HG03469 (cell line): ENCODE data around the gene ZC3H12A.
"Not testable (repeated sequence)": the region's sequence is repeated elsewhere in the genome, so short reads cannot be mapped to it uniquely, and the experiment has no call there.

Source experiments
- ATAC-seq: cut with Tn5 transposase; IDR thresholded peaks from one replicate; pipeline ENCODE4 v1.9.1; 2021; ENCODE audit warnings: mild to moderate bottlenecking, moderate library complexity, moderate number of reproducible peaks; ENCODE audit not compliant: unreplicated experiment

Gene ZC3H12A

DNA sequence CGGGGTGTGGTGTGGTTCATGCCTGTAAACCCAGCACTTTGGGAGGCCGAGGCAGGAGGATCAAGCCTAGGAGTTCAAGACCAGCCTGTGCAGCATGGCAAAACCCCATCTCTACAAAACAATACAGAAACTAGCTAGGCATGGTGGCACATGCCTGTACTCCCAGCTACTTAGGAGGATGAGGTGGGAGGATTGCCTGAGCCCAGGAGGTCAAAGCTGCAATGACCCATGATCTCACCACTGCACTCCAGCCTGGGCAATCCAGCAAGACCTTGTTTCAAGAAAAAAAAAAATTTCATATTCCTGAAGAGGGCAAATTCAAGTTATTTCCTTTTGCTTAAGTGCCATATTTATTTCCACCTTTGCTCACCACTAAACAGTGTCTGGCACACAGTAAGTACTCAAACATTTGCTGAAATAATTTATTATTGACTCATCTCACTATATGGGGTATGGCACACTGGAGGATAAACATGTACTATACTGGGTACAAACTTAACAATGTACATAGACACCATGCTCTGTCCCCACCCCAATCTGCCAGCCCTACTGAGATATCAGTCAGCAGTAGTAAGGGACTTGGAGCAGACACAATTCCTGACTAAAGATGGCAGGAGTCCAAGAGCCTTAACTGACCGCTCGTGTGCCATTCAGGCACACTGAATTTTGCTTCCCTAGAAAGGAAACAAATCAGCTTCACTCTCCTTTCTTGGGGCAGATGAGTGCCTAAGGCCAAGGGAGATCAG, 24.7 kb downstream of the ZC3H12A start:
- ATAC-seq, result no peak

DNA sequence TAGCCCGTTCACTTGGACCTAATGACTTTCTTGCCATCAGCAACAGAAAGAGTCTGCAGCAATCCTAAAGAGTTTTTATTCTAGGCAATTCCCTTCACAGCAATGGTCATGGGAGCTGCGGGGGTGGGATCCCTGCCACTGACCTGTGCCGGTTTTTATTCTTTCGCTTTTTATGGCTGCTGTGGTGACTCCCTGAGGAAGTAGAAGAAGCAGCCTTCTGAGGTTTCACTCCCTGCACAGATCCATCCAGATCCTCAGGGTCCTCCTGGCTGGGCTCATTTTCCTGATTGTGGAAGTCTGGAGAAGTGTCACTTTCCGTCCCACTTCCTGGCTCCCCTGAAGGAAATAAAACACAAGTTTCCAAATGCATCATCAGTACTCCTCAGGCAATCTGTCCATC, 27.3 kb downstream of the ZC3H12A start:
- ATAC-seq, result no peak

DNA sequence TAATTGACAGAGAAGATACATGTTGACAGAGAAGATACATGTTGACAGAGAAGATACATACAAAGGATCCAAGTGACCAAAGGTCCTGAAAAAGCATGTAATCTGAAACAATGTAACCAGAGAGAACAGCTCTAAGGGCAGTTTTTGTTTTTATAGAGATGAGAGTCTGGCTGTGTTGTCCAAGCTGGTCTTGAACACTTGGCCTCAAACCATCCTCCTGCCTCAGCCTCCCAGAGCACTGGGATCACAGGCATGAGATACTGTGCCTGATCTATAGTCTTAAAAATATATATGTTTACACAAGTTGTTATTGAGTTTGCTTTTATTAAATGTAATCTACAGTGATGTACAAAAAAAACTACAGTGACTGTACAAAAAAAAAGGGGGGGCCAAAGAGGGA, 27.7 kb downstream of the ZC3H12A start:
- no peak for ATAC-seq

DNA sequence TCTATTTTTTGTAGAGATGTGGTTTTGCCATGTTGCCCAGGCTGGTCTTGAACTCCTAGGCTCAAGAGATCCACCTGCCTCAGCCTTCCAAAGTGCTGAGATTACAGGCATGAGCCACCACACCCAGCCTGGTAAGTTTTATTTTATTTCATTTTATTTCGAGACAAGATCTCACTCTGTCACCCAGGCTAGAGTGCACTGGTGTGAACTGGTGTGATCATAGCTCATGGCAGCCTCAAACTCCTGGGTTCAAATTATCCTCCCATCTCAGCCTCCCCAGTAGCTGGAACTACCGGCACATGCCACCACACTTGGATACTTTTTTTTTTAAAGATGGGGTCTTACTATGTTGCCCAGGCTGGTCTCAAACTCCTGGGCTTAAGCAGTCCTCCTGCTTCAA, 28.4 kb downstream of the ZC3H12A start:
- not testable (repeated sequence) for ATAC-seq

DNA sequence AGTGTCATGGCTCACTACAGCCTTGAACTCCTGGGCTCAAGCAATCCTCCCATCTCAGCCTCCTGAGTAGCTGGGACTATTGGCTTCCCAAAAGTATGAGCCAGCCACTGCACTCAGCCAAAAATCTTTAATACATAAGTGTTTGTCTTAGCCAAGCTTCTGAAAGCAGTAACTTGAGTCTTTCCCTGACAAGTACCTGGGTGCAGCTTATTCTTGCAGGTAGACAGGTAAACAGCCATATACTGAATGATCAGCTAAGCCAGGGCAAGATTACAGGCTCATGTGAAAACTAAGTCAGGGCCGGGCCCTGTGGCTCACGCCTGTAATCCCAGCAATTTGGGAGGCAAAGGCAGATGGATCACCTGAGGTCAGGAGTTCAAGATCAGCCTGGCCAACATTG, 32.4 kb downstream of the ZC3H12A start:
- ATAC-seq, result no peak

DNA sequence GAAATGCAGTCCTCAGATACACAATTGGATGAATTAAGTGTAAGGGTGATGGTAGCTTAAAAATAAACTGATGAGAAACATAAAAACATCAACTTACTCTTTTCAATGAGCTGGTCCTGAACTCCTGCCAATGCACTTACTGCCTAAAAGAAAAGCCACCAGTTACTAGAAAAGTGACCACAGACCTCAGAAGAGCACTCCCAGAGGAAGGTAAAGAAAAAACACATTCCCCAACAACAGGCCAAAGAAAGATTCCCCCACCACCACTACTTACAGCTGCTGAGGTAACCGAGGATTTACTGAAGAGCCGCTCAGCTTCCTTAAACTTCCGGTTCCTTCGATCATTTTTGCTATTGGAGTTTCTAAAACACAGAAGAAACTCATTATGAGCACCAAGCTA, 34.8 kb downstream of the ZC3H12A start:
- ATAC-seq, result no peak

DNA sequence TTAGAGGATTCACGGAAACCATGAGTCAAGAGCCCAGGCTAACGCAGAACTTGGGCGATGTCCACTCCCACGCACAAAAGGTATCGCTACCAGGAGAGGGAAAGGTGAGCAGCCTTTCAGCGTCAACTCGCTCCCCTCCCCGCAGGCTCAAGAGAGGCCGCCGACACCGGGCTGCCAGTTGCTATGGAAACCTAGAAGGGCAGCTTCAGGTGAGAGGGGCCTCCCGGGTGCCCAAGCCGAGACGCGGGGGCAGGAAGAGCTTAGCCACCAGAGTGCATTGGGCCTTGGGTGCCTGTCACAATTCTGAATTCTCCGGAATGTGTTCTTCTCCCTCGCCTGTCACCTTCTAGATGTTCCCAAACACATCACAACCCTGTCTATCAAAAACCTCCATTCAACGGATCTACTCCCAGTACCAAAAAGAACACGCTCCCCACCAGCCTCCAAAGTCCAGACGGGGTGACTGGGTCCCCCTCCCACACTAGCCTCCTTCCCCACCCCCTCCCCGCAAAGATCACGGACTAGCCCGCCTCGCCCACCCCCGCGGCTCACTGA, 39.5 kb downstream of the ZC3H12A start:
- ATAC-seq, result no peak

DNA sequence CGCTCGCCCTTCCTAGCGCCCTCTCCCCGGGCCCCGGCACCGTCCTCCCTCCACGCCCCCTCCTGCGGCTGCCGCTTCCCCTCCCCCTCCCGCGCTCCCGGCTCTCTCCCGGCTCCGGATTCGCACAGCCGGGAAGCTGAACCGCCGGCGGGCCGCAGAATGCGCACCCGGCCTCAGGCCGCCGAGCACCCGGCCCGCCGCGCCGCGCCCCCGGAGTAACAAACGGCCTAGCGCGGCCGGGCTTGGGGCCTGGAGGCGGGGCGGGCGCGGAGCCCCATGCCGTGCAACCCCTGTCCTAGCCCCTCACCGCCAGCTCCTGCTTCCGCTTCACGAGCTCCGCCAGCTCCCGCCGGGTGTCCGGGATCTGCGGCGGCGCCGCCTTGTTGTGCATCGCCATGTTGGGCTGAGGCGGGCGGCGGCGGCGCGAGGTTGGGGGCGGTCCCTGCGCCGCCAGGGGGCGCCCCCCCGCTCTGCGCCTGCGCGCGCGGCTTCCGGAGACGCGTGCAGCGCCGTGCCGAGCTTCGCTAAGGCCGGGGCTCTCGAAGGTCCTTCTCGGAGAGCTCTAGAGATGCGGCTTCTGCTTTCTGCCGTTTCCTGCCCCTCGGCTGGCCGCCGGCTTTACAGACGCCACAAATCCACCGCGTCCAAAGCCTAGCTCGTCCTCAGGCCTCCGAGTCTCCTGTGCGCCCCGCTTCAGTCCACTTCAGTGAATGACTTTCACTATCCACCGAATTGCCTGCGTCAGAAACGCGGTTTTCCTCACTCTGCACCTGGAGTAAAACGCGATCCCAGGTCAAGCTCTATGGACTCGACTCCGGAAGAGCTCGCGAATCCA, 40.2 kb downstream of the ZC3H12A start, which contains the start of gene MEAF6:
Gene MEAF6, minus strand, starts transcription at position 417 of the 835 bp plus-strand sequence. Its CDS starts 20 bp downstream, at position 397.
- ATAC-seq, result peak; percentile 66

DNA sequence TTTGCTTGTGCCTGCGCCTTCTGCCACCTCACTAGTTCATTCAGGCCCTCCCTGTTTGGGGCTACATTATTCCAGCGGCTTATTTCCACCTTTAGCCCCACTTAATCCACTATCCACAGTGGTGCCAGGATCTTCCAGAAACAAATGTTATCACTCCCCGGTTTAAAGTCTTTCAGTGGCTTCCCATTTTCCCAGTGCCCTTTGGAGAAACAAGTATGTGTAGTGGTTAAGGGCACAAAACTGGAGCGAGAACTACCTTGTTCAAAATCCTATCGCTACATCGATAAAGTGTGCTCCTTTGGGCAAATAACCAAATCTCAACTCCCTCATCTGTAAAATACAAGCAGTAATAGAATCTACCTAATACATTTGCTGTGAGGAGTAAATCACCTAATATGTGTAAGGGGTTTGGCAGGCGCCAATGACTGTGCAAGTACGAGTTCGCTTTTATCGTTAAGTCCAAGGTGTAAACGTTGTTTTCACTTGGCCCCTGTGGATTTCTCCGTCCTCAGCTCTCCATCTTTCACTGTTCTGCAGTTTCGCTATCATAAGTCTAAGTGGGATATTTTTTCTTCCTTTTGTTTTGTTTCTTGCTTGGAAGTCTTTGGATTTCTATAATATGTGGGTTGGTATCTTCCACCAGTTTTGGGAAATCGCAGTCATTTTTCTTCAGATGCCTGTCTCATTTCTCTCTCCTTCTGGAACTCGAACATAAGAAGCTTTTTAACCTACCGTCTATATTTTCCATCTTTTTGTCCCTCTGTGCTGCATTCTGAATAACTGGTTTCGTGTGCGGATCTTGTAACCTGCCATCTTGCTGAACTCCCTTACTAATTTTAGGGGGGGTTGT, 41.0 kb downstream of the ZC3H12A start:
- no peak for ATAC-seq

DNA sequence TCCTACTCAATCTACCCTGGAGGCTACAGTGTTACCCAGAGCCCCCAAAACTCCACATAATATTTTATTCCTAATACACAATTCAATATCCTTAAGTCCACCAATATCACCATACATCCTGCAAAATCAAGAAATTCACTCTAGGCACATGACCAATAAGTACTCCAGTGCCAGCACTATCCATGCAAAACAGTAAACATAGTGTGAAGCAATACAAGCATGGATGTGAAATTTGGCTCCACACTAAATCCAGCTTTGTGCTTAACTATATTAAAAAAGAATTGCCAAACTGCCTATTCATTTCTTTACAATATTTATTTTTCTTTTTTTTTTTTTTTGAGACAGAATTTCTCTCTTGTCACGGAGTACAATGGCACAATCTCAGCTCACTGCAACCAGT, 43.2 kb downstream of the ZC3H12A start:
- ATAC-seq, result no peak

DNA sequence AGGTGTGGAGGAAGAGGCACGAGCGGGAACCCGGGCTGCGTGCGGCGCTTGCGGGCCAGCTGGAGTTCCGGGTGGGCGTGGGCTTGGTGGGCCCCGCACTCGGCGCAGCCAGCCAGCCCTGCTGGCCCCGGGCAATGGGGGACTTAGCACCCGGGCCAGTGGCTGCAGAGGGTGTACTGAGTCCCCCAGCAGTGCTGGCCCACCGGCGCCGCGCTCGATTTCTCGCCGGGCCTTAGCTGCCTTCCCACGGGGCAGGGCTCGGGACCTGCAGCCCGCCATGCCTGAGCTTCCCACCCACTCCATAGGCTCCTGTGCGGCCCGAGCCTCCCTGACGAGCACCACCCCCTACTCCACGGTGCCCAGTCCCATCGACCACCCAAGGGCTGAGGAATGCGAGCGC, 43.9 kb downstream of the ZC3H12A start:
- not testable (repeated sequence) for ATAC-seq

DNA sequence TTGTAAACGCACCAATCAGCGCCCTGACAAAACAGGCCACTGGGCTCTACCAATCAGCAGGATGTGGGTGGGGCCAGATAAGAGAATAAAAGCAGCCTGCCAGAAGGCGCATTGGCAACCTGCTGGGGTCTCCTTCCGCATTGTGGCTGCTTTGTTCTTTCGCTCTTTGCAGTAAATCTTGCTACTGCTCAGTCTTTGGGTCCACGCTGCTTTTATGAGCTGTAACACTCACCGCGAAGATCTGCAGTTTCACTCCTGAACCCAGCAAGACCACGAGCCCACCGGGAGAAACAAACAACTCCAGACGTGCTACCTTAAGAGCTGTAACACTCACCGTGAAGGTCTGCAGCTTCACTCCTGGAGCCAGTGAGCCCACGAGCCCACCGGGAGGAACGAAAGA, 44.5 kb downstream of the ZC3H12A start:
- not testable (repeated sequence) for ATAC-seq

DNA sequence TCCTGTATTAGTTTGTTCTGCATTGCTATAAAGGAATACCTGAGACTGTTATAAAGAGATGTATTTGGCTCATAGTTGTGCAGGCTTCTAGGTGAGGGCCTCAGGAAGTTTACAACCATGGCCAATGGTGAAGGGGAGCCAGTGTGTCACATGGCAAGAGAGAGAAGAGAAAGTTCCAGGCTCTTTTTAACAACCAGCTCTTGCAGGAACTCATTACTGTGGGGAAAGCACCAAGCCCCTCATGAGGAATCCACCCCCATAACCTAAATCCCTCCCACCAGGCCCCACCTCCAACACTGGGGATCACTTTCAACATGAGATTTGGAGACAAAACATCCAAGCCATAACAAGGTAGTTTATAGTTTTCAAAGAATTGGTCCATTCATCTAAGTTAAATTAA, 45.2 kb downstream of the ZC3H12A start:
- no peak for ATAC-seq

DNA sequence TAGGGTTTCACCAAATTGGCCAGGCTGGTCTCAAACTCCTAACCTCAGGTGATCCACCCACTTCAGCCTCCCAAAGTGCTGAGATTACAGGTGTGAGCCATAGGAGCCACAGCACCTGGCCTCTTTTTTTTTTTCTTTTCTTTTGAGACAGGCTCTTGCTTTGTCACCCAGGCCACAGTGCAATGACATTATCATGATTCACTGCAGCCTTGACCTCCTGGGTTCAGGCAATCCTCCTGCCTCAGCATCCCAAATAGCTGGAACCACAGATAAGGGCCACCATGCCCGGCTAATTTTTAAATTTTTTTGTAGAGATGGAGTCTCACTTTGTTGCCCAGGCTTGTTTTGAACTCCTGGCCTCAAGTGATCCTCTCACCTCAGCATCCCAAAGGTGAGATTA, 55.5 kb downstream of the ZC3H12A start:
- ATAC-seq, result not testable (repeated sequence)

DNA sequence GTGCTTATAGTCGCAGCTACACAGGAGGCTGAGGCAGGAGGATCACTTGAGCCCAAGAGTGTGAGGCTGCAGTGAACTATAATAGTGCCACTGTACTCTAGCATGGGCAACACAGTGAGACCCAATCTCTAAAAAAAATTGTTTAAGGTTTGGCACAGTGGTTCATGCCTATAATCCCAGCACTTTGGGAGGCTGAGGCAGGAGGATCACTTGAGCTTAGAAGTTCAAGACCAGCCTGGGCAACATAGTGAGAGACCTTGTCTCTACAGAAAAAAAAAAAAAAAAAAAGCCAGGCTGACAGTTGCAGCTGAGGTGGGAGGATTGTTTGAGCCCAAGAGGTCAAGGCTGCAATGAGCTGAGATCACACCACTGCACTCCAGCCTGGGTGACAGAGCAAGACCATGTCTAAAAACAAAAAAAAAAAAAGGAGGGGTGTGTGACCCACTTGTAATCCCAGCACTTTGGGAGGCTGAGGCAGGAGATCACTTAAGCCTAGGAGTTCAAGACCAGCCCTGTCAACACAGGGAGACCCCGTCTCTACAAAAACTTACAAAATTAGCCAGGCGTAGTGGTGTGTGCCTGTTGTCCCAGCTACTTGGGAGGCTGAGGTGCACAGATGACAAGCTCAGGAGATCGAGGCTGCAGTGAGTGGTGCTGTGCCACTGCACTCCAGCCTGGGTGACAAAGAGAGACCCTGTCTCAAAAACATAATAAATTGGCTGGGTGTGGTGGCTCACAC, 58.2 kb downstream of the ZC3H12A start:
- not testable (repeated sequence) for ATAC-seq

DNA sequence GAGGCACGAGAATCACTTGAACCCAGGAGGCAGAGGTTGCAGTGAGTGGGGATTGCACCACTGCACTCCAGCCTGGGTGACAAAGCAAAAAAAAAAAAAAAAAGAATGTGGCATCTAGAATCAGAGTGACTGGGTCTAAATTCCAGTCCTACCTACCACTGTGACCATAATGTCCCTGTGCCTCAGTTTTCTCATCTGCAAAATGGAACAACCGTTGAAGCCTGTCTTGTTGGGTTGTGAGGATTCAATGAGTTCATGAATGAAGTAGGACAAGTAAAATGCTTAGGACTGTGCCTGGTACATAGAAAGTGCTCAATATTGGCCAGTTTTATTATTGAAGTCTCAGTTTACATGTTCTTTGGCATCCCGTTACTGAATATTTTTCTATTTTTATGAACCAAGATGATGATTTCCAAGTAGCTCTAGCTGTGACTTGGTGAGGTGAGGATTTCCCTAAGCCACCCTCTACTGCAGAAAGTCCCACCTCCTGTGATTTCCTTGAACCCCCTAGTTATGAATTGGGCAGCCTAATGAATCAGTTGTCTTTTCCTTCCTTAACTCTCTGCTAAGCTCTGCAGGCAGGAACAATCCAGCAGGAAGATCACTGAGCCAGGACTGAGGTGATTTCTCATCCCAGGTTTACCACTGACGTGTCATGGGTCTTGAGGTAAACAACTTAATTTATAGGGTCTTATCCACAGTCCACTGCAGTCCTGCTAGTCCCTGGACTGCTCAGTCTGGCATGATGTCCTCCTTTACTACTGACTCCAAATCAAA, 59.1 kb downstream of the ZC3H12A start:
- ATAC-seq, result no peak
